ENCODE results near the gene CCL11. TPM values are rescaled to one million over a fixed set of nuclear protein-coding genes. Genes with fewer than 3 reads are reported as not detected.

Gene CCL11
- total and polyA plus RNA-seq, 4 donors: not detected

- Histone ChIP-seq H3K4me1 (ENCODE audit: control insufficient read depth in 4 of 4, insufficient read depth in 4 of 4, low read length in 3 of 4) (peaks cover 0 to 4% (median 2%) of the 10 kb centered on the region in 4 donors), H3K9ac (ENCODE audit: low read depth in 1 of 2, low read length in 2 of 2) (no peak overlapping the region), H3K9me3 (ENCODE audit: control insufficient read depth in 4 of 4, low read length in 3 of 4) (no peaks in the 10 kb centered on the region), H3K36me3 (ENCODE audit: control insufficient read depth in 4 of 4, insufficient read depth in 3 of 4, low read depth in 1 of 4, low read length in 3 of 4) (no peaks in the 10 kb centered on the region), H3K4me3 (ENCODE audit: low read depth in 1 of 3, low read length in 3 of 3) (no peak overlapping the region), H3K27ac (ENCODE audit: low read depth in 1 of 2, low read length in 2 of 2) (no peak overlapping the region), H3K27me3 (ENCODE audit: control insufficient read depth in 4 of 4, insufficient read depth in 4 of 4, low read length in 3 of 4) (no peaks in the 10 kb centered on the region)
- TF ChIP-seq REST (IDR thresholded peaks at IDR 0.05) (no peak), FOXA2 (IDR thresholded peaks at IDR 0.05) (no peak), GABPA (IDR thresholded peaks at IDR 0.05 in 1 of 2, conservative IDR thresholded peaks at IDR 0.05 in 1 of 2) (no peak), YY1 (IDR thresholded peaks at IDR 0.05) (no peak), ATF3 (IDR thresholded peaks at IDR 0.05) (no peak), NR2F2 (IDR thresholded peaks at IDR 0.05) (no peak), JUND (IDR thresholded peaks at IDR 0.05) (no peak), HNF4A (conservative IDR thresholded peaks at IDR 0.05) (no peak), RXRA (IDR thresholded peaks at IDR 0.05) (no peak), ZBTB33 (IDR thresholded peaks at IDR 0.05) (no peak), SP1 (IDR thresholded peaks at IDR 0.05) (no peak), TAF1 (conservative IDR thresholded peaks at IDR 0.05) (no peak), CTCF (IDR thresholded peaks at IDR 0.05; ENCODE audit: low read depth, low read length, missing input control) (no peak), FOXA1 (IDR thresholded peaks at IDR 0.05) (no peak), MAX (IDR thresholded peaks at IDR 0.05) (no peak), HNF4G (IDR thresholded peaks at IDR 0.05) (no peak), RAD21 (IDR thresholded peaks at IDR 0.05) (no peak), EGR1 (IDR thresholded peaks at IDR 0.05; ENCODE audit: low read depth in 2 of 2) (no peak)
- no peak for DNase-seq (ENCODE audit: low spot score)
- 83% methylated on average over 3 of the region's 3 CpGs for WGBS
These were observed 34.4 kb upstream of the CCL11 start for GRCh38 chr17:34251186-34251585.

Measured in liver (tissue), 9 donors.